HEK293T (cell line): ENCODE results near the gene DLG1.
"Not testable (repeated sequence)": the region's sequence is repeated elsewhere in the genome, so short reads cannot be mapped to it uniquely, and the experiment has no call there.

Source experiments
- CTCF ChIA-PET: fragments of 350-600 bp; formaldehyde crosslinking; extraction: SDS; loops from one replicate; lab custom pipeline; 2021; ENCODE audit warnings: antibody characterized with exemption, inconsistent platforms; lab: Yijun Ruan, JAX
- POLR2A ChIA-PET: fragments of 350-600 bp; formaldehyde crosslinking; extraction: SDS; loops from one replicate; lab custom pipeline; 2020; ENCODE audit warnings: antibody characterized with exemption, inconsistent platforms; lab: Yijun Ruan, JAX
- DNase-seq: peaks from one replicate; pipeline ENCODE4 v3.0.0; 2012; ENCODE audit warnings: mixed read lengths; ENCODE audit errors: extremely low spot score
- ARNT ChIP-seq: fragments of 450-650 bp; IDR thresholded peaks from 2 replicates; pipeline ENCODE4 v1.6.1; 2017; ENCODE audit warnings: mild to moderate bottlenecking
- BHLHE40 ChIP-seq: fragments of 450-650 bp; IDR thresholded peaks from 2 replicates; pipeline ENCODE4 v1.6.1; 2016; ENCODE audit warnings: mild to moderate bottlenecking, moderate library complexity, borderline replicate concordance
- CTBP1 ChIP-seq: fragments of 450-650 bp; IDR thresholded peaks from 2 replicates; pipeline ENCODE4 v1.6.1; 2016; ENCODE audit warnings: borderline replicate concordance
- ELF4 ChIP-seq: fragments of 450-650 bp; IDR thresholded peaks from 2 replicates; pipeline ENCODE4 v1.6.1; 2017; ENCODE audit warnings: antibody characterized with exemption
- FOXA1 ChIP-seq: fragments of 450-650 bp; IDR thresholded peaks from 2 replicates; pipeline ENCODE4 v1.6.1; 2016; ENCODE audit warnings: mild to moderate bottlenecking
- FOXK2 ChIP-seq: fragments of 450-650 bp; IDR thresholded peaks from 2 replicates; pipeline ENCODE4 v1.6.1; 2016; ENCODE audit warnings: mild to moderate bottlenecking
- FOXM1 ChIP-seq: fragments of 450-650 bp; IDR thresholded peaks from 2 replicates; pipeline ENCODE4 v1.6.1; 2017; ENCODE audit warnings: mild to moderate bottlenecking, borderline replicate concordance
- HDGF ChIP-seq: fragments of 450-650 bp; IDR thresholded peaks from 2 replicates; pipeline ENCODE4 v1.6.1; 2017; ENCODE audit warnings: antibody characterized with exemption, borderline replicate concordance
- L3MBTL2 ChIP-seq: fragments of 450-650 bp; conservative IDR thresholded peaks from 2 replicates; pipeline ENCODE4 v1.6.1; 2016; ENCODE audit warnings: mild to moderate bottlenecking
- LEF1 ChIP-seq: fragments of 450-650 bp; IDR thresholded peaks from 2 replicates; pipeline ENCODE4 v1.6.1; 2017; ENCODE audit warnings: mild to moderate bottlenecking, borderline replicate concordance
- NFRKB ChIP-seq: fragments of 450-650 bp; IDR thresholded peaks from 2 replicates; pipeline ENCODE4 v1.6.1; 2016; ENCODE audit warnings: mild to moderate bottlenecking, moderate library complexity
- SP1 ChIP-seq: fragments of 450-650 bp; IDR thresholded peaks from 2 replicates; pipeline ENCODE4 v1.6.1; 2017
- SUZ12 ChIP-seq: fragments of 450-650 bp; IDR thresholded peaks from 2 replicates; pipeline ENCODE4 v1.6.1; 2016; ENCODE audit warnings: mild to moderate bottlenecking
- TARDBP ChIP-seq: fragments of 450-650 bp; IDR thresholded peaks from 2 replicates; pipeline ENCODE4 v1.6.1; 2016
- ZNF384 ChIP-seq: fragments of 450-650 bp; IDR thresholded peaks from 2 replicates; pipeline ENCODE4 v1.6.1; 2016
- TF ChIP-seq, protein P1 (sequence below): fragments of 450-650 bp; IDR thresholded peaks from 2 replicates; pipeline ENCODE4 v1.6.1; 2016

Gene DLG1

DNA sequence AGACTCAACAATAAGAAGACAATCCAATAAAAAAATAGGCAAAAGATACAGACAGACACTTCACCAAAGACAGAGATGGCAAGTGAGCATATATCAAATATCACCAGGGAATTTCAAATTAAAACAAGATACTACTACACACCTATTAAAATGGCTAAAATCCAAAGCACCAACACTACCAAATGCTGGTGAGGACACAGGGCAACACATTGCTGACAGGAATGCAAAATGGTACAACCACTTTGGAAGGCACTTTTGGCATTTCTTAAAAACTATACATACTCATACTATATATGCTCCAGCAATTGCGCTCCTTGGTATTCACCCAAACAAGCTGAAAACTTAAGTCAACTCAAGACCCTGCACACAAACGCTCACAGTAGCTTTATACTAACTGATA is 12.9 kb downstream of the DLG1 start:
- TF ChIP-seq SUZ12 (no peak), FOXA1 (no peak)
- no peak for DNase-seq
- ChIA-PET CTCF (no interaction called here), POLR2A (no interaction called here)

DNA sequence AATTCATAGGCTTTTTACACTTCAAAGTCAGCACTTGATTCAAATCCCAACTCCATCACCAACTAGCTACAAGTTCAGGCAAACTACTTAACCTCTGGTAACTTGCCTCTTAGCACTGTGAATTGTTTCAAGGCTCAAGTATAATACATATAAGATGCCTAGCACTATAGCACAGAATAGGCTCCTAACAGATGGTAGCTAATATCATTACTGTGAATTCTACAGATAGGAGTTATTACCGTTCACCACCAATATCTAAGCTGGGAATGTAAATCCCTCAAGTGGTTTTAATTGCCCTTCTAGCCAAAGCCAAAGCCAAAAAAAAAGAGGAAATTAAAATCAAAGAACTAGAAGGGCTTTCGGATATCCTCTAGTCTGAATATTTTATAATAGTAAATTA is 15.4 kb downstream of the DLG1 start:
- TF ChIP-seq BHLHE40, result no peak
- ChIA-PET CTCF (no interaction called here), POLR2A (no interaction called here)
- no peak for DNase-seq

DNA sequence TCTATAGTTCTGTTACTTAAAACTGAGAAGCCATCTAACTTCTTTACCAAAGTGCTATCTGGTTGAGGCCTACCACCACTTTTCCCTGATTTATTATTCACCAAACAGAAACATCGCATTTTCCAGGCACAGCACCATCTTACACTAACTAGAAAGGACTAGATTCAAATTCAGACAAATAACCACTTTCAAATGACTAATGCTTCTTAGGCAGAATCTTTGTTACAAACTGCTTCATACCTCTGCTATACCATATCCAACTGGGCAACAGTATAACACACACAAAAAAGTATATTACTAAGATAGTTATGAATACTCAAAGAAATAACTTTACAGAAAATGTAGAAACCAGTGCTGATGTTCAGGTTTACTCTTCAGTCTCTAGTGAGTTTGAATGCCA is 16.6 kb downstream of the DLG1 start:
- TF ChIP-seq HDGF (no peak), CTBP1 (no peak), ELF4 (no peak), LEF1 (no peak), SP1 (no peak), ARNT (no peak), NFRKB (no peak)
- ChIA-PET POLR2A (no interaction called here), CTCF (no interaction called here)
- DNase-seq, result no peak

DNA sequence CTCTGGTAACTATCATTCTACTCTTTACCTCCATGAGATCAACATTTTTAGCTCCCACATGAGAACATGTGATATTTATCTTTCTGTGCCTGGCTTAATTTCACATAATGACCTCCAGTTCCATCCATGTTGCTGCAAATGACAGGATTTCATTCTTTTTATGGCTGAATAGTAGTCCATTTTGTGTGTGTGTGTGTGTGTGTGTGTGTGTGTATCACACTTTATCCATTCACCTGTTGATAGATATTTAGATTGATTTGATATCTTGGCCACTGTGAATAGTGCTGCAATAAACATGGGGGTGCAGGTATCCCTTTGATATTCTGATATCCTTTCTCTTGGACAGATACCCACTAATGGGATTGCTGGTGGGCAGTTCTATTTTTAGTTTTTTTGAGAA is 18.3 kb downstream of the DLG1 start:
- POLR2A ChIA-PET, result no interaction called here
- CTCF ChIA-PET, result no interaction called here

DNA sequence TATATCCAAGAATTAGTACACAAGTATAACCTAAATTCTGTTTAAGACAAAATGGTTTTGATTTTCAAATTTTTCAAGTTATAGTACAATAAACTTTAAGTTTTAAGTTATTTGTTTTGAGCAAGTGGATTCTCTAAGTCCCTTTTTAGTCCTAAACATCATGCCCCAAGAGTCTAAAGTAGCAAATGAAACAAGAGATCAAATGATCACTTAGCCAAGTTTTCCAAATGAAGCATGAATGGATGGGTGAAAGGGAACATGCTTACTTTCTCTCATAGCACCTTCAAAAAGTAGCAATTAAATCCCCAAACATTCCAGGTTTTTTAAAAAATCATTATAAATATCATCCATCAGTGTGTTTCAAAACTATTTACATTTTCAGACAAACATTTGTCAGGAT is 19.5 kb downstream of the DLG1 start:
- POLR2A ChIA-PET, result no interaction called here
- CTCF ChIA-PET, result no interaction called here
- TF ChIP-seq ARNT (no peak), SP1 (no peak), LEF1 (no peak), NFRKB (no peak), ELF4 (no peak), BHLHE40 (no peak), FOXK2 (no peak)
- DNase-seq, result no peak

More for the DNA sequence above, 18.3 kb downstream of the DLG1 start:
- TF ChIP-seq ELF4 (no peak), LEF1 (no peak), SP1 (no peak), ARNT (no peak), BHLHE40 (no peak), FOXK2 (no peak), L3MBTL2 (no peak), FOXM1 (no peak), HDGF (no peak), CTBP1 (no peak)
- DNase-seq, result no peak

DNA sequence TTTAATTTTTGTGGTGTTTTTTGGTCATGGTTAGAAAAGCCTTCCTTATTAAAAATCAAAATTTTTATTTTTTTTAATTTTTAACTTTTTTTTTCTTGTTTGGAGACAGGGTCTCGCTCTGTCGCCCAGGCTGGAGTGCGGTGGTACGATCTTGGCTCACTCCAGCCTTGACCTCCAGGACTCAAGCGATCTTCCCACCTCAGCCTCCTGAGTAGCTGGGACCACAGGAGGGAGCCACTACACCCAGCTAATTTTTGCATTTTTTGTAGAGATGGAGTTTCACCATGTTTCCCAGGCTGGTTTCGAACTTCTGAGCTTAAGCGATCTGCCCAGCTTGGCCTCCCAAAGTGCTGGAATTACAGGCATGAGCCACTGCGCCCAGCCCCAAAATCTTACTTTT is 21.6 kb downstream of the DLG1 start:
- POLR2A ChIA-PET, CTCF ChIA-PET, DNase-seq: not testable (repeated sequence)

DNA sequence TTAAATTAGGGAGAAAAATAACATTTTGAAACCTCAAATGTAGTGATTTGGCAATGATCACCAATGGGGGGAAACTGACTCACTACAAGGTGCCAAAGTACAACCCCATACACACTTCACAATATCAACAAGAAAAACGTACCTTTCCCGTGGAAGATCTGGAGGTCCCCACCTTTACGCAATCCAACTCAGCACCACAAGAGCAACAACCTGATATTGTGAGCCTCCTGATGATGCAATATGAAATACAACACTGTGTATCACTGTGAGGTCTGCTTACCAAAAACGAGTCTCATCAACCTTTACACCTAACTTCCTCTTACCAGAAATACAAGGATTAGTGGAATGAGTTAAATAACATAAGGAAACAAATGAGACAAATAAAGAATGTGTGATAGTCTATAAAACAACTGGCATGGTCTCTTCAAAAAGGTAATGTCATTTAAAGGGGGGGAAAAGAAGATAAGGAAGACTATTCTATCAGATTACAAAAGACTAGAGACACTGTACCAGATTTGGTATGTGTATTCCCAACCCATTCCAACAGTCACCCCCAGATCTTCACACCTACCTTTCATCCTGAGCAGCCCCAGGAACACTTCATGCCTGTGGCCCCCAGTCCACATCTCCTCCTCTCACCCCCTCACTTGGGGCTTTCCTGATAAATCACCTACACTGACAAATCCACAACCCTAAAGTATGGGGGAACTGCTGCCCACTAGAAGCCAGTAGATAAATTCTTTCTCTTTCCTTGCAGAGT is 27.7 kb downstream of the DLG1 start:
- TF ChIP-seq HDGF, result no peak
- no peak for TF ChIP-seq LEF1
- no peak for TF ChIP-seq ZNF384
- no peak for TF ChIP-seq SP1
- no peak for TF ChIP-seq FOXA1
- TF ChIP-seq SUZ12, result no peak
- no peak for TF ChIP-seq FOXM1
- no peak for TF ChIP-seq L3MBTL2
- no peak for TF ChIP-seq NFRKB
- no peak for TF ChIP-seq ELF4
- DNase-seq, result no peak
- POLR2A ChIA-PET, result no interaction called here
- CTCF ChIA-PET, result no interaction called here

DNA sequence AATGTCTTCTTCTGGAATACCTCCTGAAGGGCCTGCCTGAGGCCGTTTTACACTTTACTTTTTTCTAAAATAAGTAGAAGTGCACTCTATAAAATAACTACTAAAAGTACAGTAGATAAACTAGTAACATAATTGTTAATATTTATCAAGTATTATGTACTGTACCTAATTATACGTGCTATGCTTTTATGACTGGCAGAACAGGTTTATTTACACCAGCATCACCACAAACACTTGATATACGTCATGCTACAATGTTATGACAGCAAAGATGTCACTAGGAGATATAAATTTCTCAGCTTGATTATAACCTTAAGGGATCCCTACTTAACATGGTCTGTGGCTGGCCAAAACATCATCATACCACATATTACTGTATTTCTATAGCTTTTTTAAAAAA is 29.4 kb downstream of the DLG1 start:
- no peak for DNase-seq
- TF ChIP-seq LEF1 (no peak), SUZ12 (no peak)
- CTCF ChIA-PET, result interaction anchor here (1.2 kb wide), 1 partner anchor 185 kb away, joined by 6 read pairs; no protein-coding TSS in a partner anchor
- POLR2A ChIA-PET, result interaction anchor here (1.2 kb wide), 1 partner anchor 30 kb away, joined by 5 read pairs; no protein-coding TSS in a partner anchor

DNA sequence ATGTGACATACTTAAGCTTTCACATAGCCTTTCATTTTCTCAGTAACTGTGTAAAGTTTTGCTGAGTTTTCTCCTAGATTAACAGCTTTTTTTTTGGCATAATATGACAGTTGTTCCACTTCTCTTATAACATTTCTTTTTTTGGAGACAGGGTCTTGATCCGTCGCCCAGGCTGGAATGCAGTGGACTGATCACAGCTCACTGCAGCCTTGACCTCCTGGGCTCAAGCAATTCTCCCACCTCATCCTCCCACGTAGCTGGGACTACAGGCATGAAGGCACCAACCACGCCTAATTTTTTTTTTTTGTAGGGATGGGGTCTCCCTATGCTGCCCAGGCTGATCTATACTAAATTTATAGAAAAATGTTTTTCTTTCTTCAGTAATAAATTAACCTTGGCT is 30.1 kb downstream of the DLG1 start:
- TF ChIP-seq SUZ12, result no peak
- TF ChIP-seq ARNT, result no peak
- no peak for TF ChIP-seq ZNF384
- TF ChIP-seq ELF4, result no peak
- no peak for TF ChIP-seq LEF1
- no peak for TF ChIP-seq BHLHE40
- TF ChIP-seq FOXA1, result no peak
- TF ChIP-seq CTBP1, result no peak
- TF ChIP-seq SP1, result no peak
- TF ChIP-seq, protein P1, sequence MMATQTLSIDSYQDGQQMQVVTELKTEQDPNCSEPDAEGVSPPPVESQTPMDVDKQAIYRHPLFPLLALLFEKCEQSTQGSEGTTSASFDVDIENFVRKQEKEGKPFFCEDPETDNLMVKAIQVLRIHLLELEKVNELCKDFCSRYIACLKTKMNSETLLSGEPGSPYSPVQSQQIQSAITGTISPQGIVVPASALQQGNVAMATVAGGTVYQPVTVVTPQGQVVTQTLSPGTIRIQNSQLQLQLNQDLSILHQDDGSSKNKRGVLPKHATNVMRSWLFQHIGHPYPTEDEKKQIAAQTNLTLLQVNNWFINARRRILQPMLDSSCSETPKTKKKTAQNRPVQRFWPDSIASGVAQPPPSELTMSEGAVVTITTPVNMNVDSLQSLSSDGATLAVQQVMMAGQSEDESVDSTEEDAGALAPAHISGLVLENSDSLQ, result no peak
- TF ChIP-seq TARDBP, result no peak
- TF ChIP-seq NFRKB, result no peak
- no peak for TF ChIP-seq FOXK2
- TF ChIP-seq L3MBTL2, result no peak
- no peak for TF ChIP-seq HDGF
- no peak for TF ChIP-seq FOXM1
- DNase-seq, result no peak
- ChIA-PET CTCF (interaction anchor here (1.2 to 1.4 kb wide), 2 partner anchors 12 to 185 kb away, joined by 4 to 6 read pairs; no protein-coding TSS in a partner anchor), POLR2A (interaction anchor here (0.6 to 1.2 kb wide), 2 partner anchors 31 to 192 kb away, joined by 3 to 5 read pairs; no protein-coding TSS in a partner anchor)
